A549 (cell line): ENCODE data around the gene PRSS57. TPM values are rescaled to one million over a fixed set of nuclear protein-coding genes. Genes with fewer than 3 reads are reported as not detected.

Source experiments
- ATAC-seq, 2 experiments: fragments of 200-7000 bp in 1 of 2; fragments of >200 bp in 1 of 2; cut with Nextera tagmentation in 1 of 2; cut with Tn5 transposase in 1 of 2; 3 replicates each; pipeline versions ENCODE4 v1.8.0 to v1.9.1; 2018 to 2020; ENCODE audit warnings: mild to moderate bottlenecking in 1 of 2, moderate library complexity in 1 of 2
- CTCF ChIA-PET: fragments of 300-600 bp; sonication (Branson Sonifier 250); formaldehyde crosslinking; extraction: SDS; loops from one replicate; lab custom pipeline; 2021; ENCODE audit warnings: antibody characterized with exemption, inconsistent platforms; lab: Yijun Ruan, JAX
- POLR2A ChIA-PET: fragments of 350-600 bp; formaldehyde crosslinking; extraction: SDS; loops from one replicate; lab custom pipeline; 2021; ENCODE audit warnings: antibody characterized with exemption, inconsistent platforms; lab: Yijun Ruan, JAX
- DNase-seq, 2 experiments: peaks; one replicate each; pipeline versions ENCODE4 v3.0.0 to v3.0.0-alpha.2; 2011 to 2016; ENCODE audit warnings: low read depth in 1 of 2, low spot score in 1 of 2
- FAIRE-seq: peaks from 2 replicates; lab custom pipeline; 2011; peaks lifted over from hg19 to GRCh38; lab: Jason Lieb, UNC
- H3K27ac ChIP-seq, 2 experiments: fragments of >200 bp; sonication (Bioruptor Twin); formaldehyde crosslinking; 3 replicates each; pipeline ENCODE4 v1.5.1; 2016 to 2017
- H3K4me1 ChIP-seq: fragments of >200 bp; sonication (Bioruptor Twin); formaldehyde crosslinking; 3 replicates; pipeline ENCODE4 v1.6.1; 2016
- H3K4me2 ChIP-seq: fragments of >200 bp; sonication (Bioruptor Twin); formaldehyde crosslinking; 3 replicates; pipeline ENCODE4 v1.6.1; 2016
- H3K4me3 ChIP-seq: fragments of >200 bp; sonication (Bioruptor Twin); formaldehyde crosslinking; 3 replicates; pipeline ENCODE4 v1.5.1; 2016
- H3K9me3 ChIP-seq: fragments of >200 bp; sonication (Bioruptor Twin); formaldehyde crosslinking; 3 replicates; pipeline ENCODE4 v1.6.1; 2016
- EHF ChIP-seq: fragments of 250-450 bp; sonication (Bioruptor Pico); IDR thresholded peaks from 2 replicates; pipeline ENCODE4 v1.5.0; 2020; ENCODE audit warnings: mild to moderate bottlenecking
- FOSL2 ChIP-seq, 2 experiments: fragments of 450-650 bp in 1 of 2; fragments of >200 bp in 1 of 2; sonication (Bioruptor Twin) in 1 of 2; formaldehyde crosslinking; IDR thresholded peaks; 2 replicates each; pipeline versions ENCODE4 v1.5.0 to v1.6.1; 2016 to 2020; ENCODE audit warnings: mild to moderate bottlenecking in 1 of 2, moderate library complexity in 1 of 2
- JUNB ChIP-seq: fragments of >200 bp; sonication (Bioruptor Twin); formaldehyde crosslinking; IDR thresholded peaks from 2 replicates; pipeline ENCODE4 v1.6.1; 2016
- KDM1A ChIP-seq: fragments of 200-600 bp; sonication (generic); IDR thresholded peaks from 2 replicates; pipeline ENCODE4 v1.6.1; 2016; ENCODE audit warnings: low read depth, mild to moderate bottlenecking
- MAZ ChIP-seq: fragments of 150-350 bp; IDR thresholded peaks from 2 replicates; pipeline ENCODE4 v1.6.1; 2014; ENCODE audit warnings: antibody characterized with exemption, low read depth, low read length, borderline replicate concordance
- MYC ChIP-seq: IDR thresholded peaks from 2 replicates; pipeline ENCODE4 v1.6.1; 2012; ENCODE audit warnings: mild to moderate bottlenecking, inconsistent platforms, low read length, improper control_type of control experiment, borderline replicate concordance
- NFE2L2 ChIP-seq: fragments of 150-350 bp; conservative IDR thresholded peaks from 2 replicates; pipeline ENCODE4 v1.6.1; 2014; ENCODE audit warnings: low read length
- POLR2A ChIP-seq: IDR thresholded peaks from 2 replicates; pipeline ENCODE4 v1.6.1; 2012; ENCODE audit warnings: mild to moderate bottlenecking, low read length
- POLR2AphosphoS2 ChIP-seq: conservative IDR thresholded peaks from 2 replicates; pipeline ENCODE4 v1.6.1; 2012; ENCODE audit warnings: low read length, improper control_type of control experiment, inconsistent platforms
- RAD21 ChIP-seq, 2 experiments: fragments of >200 bp in 1 of 2; sonication (Bioruptor Twin) in 1 of 2; formaldehyde crosslinking in 1 of 2; IDR thresholded peaks in 1 of 2; conservative IDR thresholded peaks in 1 of 2; 2 replicates in 1 of 2; 3 replicates in 1 of 2; pipeline ENCODE4 v1.6.1; 2012 to 2018; ENCODE audit warnings: inconsistent platforms in 1 of 2
- RFX5 ChIP-seq: fragments of 450-650 bp; IDR thresholded peaks from 2 replicates; pipeline ENCODE4 v1.7.1; 2014; ENCODE audit warnings: antibody characterized with exemption, mild to moderate bottlenecking, moderate library complexity
- SMC3 ChIP-seq: fragments of >200 bp; sonication (Bioruptor Twin); formaldehyde crosslinking; IDR thresholded peaks from 3 replicates; pipeline ENCODE4 v1.6.1; 2018; ENCODE audit warnings: inconsistent platforms
- ZC3H11A ChIP-seq: fragments of 450-650 bp; IDR thresholded peaks from 2 replicates; pipeline ENCODE4 v1.6.1; 2014; ENCODE audit warnings: antibody characterized with exemption, mild to moderate bottlenecking
- ZNF302 ChIP-seq: fragments of 250-450 bp; sonication (Bioruptor Pico); IDR thresholded peaks from 2 replicates; pipeline ENCODE4 v1.9.0; 2021; ENCODE audit warnings: inconsistent platforms, mild to moderate bottlenecking, moderate library complexity
- ZSCAN20 ChIP-seq: fragments of 250-450 bp; sonication (Bioruptor Pico); IDR thresholded peaks from 2 replicates; pipeline ENCODE4 v1.8.0; 2022; ENCODE audit warnings: mild to moderate bottlenecking, moderate library complexity
- WGBS: methylation state at CpG from one replicate; pipeline ENCODE4 v1.1.6; 2017; ENCODE audit errors: missing lambda C conversion rate; 5-methylcytosine and 5-hydroxymethylcytosine counted together
- polyA plus RNA-seq, 4 experiments: library from polyadenylated mRNA; depleted of rRNA in 3 of 4; stranded (reverse); fragments of >200 nt; fragmentation: RNase III in 1 of 4; extraction: RNeasy Plus Mini Kit Qiagen cat#74134 plus additional on column Dnase treatment in 1 of 4; gene quantifications; 2 replicates in 3 of 4; 3 replicates in 1 of 4; pipeline ENCODE4 v1.2.3, GENCODE V29; 2011 to 2017
- TF ChIP-seq, protein P1 (sequence below): fragments of >200 bp; sonication (Bioruptor Twin); formaldehyde crosslinking; IDR thresholded peaks from 3 replicates; pipeline ENCODE4 v1.6.1; 2016
- TF ChIP-seq, protein P2 (sequence below): fragments of 150-350 bp; IDR thresholded peaks from 2 replicates; pipeline ENCODE4 v1.6.1; 2014; ENCODE audit warnings: low read depth, mild to moderate bottlenecking, low read length
- TF ChIP-seq, protein P3 (sequence below): IDR thresholded peaks from 2 replicates; pipeline ENCODE4 v1.6.1; 2012
- TF ChIP-seq, protein P4 (sequence below): fragments of 250-450 bp; sonication (Bioruptor Pico); IDR thresholded peaks from 2 replicates; pipeline ENCODE4 v1.5.0; 2021; ENCODE audit warnings: mild to moderate bottlenecking, moderate library complexity, borderline replicate concordance

The PRSS57 gene
- polyA plus RNA-seq, 2 of the 4 experiments (the other 2 are of a cell fraction): 0.10 TPM; not detected in 1

- H3K4me3 ChIP-seq: no peak overlapping the region
- 53% methylated on average over 24 of the region's 41 CpGs for WGBS
Observed at GRCh38 chr19:694481-695351, 536 bp downstream of the PRSS57 start.

GRCh38 chr19:690203-690602 lies 5.0 kb downstream of the PRSS57 start:
- no peak overlapping the region for H3K4me3 ChIP-seq
- ATAC-seq: no peak
- H3K9me3 ChIP-seq: no peaks in the 10 kb centered on the region
- no peak for FAIRE-seq
- ChIA-PET CTCF (interaction anchor here (1.2 kb wide), 1 partner anchor 44 kb away, joined by 4 read pairs; no protein-coding TSS in a partner anchor), POLR2A (no interaction called here)
- 74% methylated on average over 18 of the region's 18 CpGs for WGBS
- TF ChIP-seq ZNF302 (CRISPR knock-in tag): no peak
- TF ChIP-seq ZC3H11A: no peak
- TF ChIP-seq JUNB: no peak
- no peak for TF ChIP-seq MAZ
- no peak for TF ChIP-seq MYC
- no peak for TF ChIP-seq POLR2AphosphoS2
- TF ChIP-seq RAD21 (conservative IDR thresholded peaks at IDR 0.05 in 1 of 2, IDR thresholded peaks at IDR 0.05 in 1 of 2): no peak
- TF ChIP-seq SMC3: no peak
- TF ChIP-seq, protein P1, sequence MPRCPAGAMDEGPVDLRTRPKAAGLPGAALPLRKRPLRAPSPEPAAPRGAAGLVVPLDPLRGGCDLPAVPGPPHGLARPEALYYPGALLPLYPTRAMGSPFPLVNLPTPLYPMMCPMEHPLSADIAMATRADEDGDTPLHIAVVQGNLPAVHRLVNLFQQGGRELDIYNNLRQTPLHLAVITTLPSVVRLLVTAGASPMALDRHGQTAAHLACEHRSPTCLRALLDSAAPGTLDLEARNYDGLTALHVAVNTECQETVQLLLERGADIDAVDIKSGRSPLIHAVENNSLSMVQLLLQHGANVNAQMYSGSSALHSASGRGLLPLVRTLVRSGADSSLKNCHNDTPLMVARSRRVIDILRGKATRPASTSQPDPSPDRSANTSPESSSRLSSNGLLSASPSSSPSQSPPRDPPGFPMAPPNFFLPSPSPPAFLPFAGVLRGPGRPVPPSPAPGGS: no peak
- peaks cover 10% of the 10 kb centered on the region; the same call in 2 of the 3 replicates for H3K4me1 ChIP-seq
- no peak overlapping the region for H3K27ac ChIP-seq
- H3K4me2 ChIP-seq: no peak overlapping the region
- no peak for DNase-seq

More at GRCh38 chr19:694481-695351, 536 bp downstream of the PRSS57 start:
- TF ChIP-seq RAD21 (conservative IDR thresholded peaks at IDR 0.05 in 1 of 2, IDR thresholded peaks at IDR 0.05 in 1 of 2) (no peak), ZSCAN20 (CRISPR knock-in tag) (no peak)
- TF ChIP-seq, protein P2, sequence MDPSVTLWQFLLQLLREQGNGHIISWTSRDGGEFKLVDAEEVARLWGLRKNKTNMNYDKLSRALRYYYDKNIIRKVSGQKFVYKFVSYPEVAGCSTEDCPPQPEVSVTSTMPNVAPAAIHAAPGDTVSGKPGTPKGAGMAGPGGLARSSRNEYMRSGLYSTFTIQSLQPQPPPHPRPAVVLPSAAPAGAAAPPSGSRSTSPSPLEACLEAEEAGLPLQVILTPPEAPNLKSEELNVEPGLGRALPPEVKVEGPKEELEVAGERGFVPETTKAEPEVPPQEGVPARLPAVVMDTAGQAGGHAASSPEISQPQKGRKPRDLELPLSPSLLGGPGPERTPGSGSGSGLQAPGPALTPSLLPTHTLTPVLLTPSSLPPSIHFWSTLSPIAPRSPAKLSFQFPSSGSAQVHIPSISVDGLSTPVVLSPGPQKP: no peak
- Histone ChIP-seq H3K27ac (no peak overlapping the region), H3K4me1 (no peaks in the 10 kb centered on the region), H3K4me2 (no peak overlapping the region), H3K9me3 (no peaks in the 10 kb centered on the region)
- ChIA-PET CTCF (interaction anchor here (0.8 to 1.0 kb wide), 2 partner anchors 14 to 106 kb away, joined by 3 read pairs; no protein-coding TSS in a partner anchor), POLR2A (no interaction called here)
- FAIRE-seq (no peak), ATAC-seq (peak; percentile 33 to 43; a peak in 1 of 6 replicates), DNase-seq (no peak)

DNA sequence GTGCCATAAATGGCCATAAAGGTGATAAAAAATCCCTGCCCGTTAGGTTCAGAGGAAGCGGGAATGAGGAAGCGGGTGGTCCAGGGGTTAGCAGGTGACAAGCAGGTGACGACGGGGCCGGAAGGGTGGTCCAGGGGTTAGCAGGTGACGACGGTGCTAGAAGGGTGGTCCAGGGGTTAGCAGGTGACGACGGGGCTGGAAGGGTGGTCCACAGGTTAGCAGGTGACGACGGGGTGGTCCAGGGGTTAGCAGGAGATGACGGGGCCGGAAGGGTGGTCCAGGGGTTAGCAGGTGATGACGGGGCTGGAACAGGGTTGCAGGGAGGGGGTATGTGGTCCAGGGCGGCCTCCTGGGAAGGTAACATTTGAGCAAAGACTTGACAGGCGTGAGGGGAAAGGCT lies 6.3 kb downstream of the PRSS57 start:
- 79% methylated on average over 12 of the region's 17 CpGs for whole genome bisulfite sequencing
- Histone ChIP-seq H3K4me1 (peaks cover 10% of the 10 kb centered on the region; the same call in 2 of the 3 replicates), H3K4me3 (no peak overlapping the region), H3K27ac (peak overlapping the region in 1 of 2 experiments; percentile 72; a peak in 1 of 6 replicates), H3K9me3 (no peaks in the 10 kb centered on the region), H3K4me2 (no peak overlapping the region)
- DNase-seq (no peak), FAIRE-seq (no peak), ATAC-seq (no peak)
- ChIA-PET CTCF (no interaction called here), POLR2A (no interaction called here)
- TF ChIP-seq POLR2AphosphoS2 (no peak), ZSCAN20 (CRISPR knock-in tag) (no peak), FOSL2 (IDR thresholded peaks at IDR 0.05) (no peak), FOSL2 (CRISPR knock-in tag; IDR thresholded peaks at IDR 0.05) (no peak), ZNF302 (CRISPR knock-in tag) (no peak), RFX5 (no peak), EHF (CRISPR knock-in tag) (no peak), NFE2L2 (no peak), POLR2A (no peak), KDM1A (no peak), SMC3 (no peak)
- TF ChIP-seq, protein P2: no peak
- TF ChIP-seq, protein P3, sequence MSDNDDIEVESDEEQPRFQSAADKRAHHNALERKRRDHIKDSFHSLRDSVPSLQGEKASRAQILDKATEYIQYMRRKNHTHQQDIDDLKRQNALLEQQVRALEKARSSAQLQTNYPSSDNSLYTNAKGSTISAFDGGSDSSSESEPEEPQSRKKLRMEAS: no peak
- TF ChIP-seq, protein P4, sequence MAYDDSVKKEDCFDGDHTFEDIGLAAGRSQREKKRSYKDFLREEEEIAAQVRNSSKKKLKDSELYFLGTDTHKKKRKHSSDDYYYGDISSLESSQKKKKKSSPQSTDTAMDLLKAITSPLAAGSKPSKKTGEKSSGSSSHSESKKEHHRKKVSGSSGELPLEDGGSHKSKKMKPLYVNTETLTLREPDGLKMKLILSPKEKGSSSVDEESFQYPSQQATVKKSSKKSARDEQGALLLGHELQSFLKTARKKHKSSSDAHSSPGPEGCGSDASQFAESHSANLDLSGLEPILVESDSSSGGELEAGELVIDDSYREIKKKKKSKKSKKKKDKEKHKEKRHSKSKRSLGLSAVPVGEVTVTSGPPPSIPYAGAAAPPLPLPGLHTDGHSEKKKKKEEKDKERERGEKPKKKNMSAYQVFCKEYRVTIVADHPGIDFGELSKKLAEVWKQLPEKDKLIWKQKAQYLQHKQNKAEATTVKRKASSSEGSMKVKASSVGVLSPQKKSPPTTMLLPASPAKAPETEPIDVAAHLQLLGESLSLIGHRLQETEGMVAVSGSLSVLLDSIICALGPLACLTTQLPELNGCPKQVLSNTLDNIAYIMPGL (CRISPR knock-in tag): no peak
- TF ChIP-seq, protein P1: no peak
